ENCODE results near the gene FAM171A1. TPM values are rescaled to one million over a fixed set of nuclear protein-coding genes. Genes with fewer than 3 reads are reported as not detected.
"Not testable (repeated sequence)": the region's sequence is repeated elsewhere in the genome, so short reads cannot be mapped to it uniquely, and the experiment has no call there.

Gene FAM171A1
- total RNA-seq, 1 donor = 25.0 TPM

DNA sequence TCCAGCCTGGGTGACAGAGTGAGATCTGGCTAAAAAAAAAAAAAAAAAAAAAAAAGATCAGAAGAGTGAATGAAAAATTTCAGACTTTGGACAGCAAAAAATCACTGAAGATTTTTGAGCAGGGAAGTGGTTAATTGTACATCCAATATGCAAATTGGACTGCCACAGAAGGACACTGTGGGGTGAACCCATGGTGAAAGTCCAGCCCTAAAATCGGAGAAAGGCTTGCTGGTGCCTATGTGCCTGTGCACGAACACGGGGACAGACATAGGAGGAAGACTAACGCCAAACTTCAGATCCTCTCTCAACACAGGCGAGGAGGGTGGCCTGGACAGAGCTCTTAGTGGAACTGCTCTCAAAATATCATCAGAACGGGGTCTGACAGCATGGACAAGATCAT, 65.5 kb downstream of the FAM171A1 start:
- TF ChIP-seq, protein P1, sequence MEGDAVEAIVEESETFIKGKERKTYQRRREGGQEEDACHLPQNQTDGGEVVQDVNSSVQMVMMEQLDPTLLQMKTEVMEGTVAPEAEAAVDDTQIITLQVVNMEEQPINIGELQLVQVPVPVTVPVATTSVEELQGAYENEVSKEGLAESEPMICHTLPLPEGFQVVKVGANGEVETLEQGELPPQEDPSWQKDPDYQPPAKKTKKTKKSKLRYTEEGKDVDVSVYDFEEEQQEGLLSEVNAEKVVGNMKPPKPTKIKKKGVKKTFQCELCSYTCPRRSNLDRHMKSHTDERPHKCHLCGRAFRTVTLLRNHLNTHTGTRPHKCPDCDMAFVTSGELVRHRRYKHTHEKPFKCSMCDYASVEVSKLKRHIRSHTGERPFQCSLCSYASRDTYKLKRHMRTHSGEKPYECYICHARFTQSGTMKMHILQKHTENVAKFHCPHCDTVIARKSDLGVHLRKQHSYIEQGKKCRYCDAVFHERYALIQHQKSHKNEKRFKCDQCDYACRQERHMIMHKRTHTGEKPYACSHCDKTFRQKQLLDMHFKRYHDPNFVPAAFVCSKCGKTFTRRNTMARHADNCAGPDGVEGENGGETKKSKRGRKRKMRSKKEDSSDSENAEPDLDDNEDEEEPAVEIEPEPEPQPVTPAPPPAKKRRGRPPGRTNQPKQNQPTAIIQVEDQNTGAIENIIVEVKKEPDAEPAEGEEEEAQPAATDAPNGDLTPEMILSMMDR (IDR thresholded peaks at IDR 0.05; ENCODE audit: extremely low read depth, low read depth, low read length) = no peak
- Histone ChIP-seq H3K27ac (ENCODE audit: low read depth, low read length) (no peak overlapping the region), H3K27me3 (ENCODE audit: insufficient read depth, low read length) (no peaks in the 10 kb centered on the region), H4K20me1 (ENCODE audit: insufficient read depth, low read length) (peaks cover 6% of the 10 kb centered on the region), H3K4me1 (ENCODE audit: insufficient read depth, low read length) (peaks cover 10% of the 10 kb centered on the region), H3K36me3 (ENCODE audit: insufficient read depth, low read length) (no peaks in the 10 kb centered on the region), H3K79me2 (ENCODE audit: insufficient read depth, low read length) (peaks cover 71% of the 10 kb centered on the region), H3K9me3 (ENCODE audit: low read depth, low read length) (no peaks in the 10 kb centered on the region), H3K4me2 (ENCODE audit: insufficient read depth, low read length) (no peak overlapping the region), H3K4me3 (ENCODE audit: insufficient read depth, low read length) (no peak overlapping the region), H2AFZ (ENCODE audit: low read length) (no peak overlapping the region)
- DNase-seq (ENCODE audit: insufficient read length, low spot score, missing footprints) = no peak

DNA sequence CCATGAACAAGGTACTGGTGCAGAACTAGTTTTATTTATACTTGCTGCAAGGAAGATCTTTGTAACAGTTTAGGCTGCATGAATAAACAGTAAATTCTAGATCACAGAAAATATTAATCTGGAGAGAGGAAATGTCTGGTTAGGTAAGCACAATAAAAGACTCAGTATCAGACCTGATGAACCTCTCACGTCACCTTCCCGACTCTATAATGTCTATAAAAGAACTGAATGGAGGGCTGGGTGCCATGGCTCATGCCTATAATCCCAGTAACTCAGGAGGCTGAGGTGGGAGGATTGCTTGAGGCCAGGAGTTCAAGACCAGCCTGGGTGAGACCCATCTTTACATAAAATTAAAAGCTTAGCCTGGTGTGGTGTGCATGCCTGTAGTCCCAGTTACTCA, 65.9 kb downstream of the FAM171A1 start:
- Histone ChIP-seq H3K27me3 (ENCODE audit: insufficient read depth, low read length) (no peaks in the 10 kb centered on the region), H3K9me3 (ENCODE audit: low read depth, low read length) (no peaks in the 10 kb centered on the region), H3K4me1 (ENCODE audit: insufficient read depth, low read length) (peaks cover 15% of the 10 kb centered on the region), H3K4me2 (ENCODE audit: insufficient read depth, low read length) (no peak overlapping the region), H3K79me2 (ENCODE audit: insufficient read depth, low read length) (peaks cover 69% of the 10 kb centered on the region), H3K27ac (ENCODE audit: low read depth, low read length) (no peak overlapping the region), H2AFZ (ENCODE audit: low read length) (no peak overlapping the region), H4K20me1 (ENCODE audit: insufficient read depth, low read length) (peaks cover 6% of the 10 kb centered on the region), H3K36me3 (ENCODE audit: insufficient read depth, low read length) (no peaks in the 10 kb centered on the region), H3K4me3 (ENCODE audit: insufficient read depth, low read length) (no peak overlapping the region)
- TF ChIP-seq, protein P1 (IDR thresholded peaks at IDR 0.05; ENCODE audit: extremely low read depth, low read depth, low read length) = no peak
- no peak for DNase-seq (ENCODE audit: insufficient read length, low spot score, missing footprints)

DNA sequence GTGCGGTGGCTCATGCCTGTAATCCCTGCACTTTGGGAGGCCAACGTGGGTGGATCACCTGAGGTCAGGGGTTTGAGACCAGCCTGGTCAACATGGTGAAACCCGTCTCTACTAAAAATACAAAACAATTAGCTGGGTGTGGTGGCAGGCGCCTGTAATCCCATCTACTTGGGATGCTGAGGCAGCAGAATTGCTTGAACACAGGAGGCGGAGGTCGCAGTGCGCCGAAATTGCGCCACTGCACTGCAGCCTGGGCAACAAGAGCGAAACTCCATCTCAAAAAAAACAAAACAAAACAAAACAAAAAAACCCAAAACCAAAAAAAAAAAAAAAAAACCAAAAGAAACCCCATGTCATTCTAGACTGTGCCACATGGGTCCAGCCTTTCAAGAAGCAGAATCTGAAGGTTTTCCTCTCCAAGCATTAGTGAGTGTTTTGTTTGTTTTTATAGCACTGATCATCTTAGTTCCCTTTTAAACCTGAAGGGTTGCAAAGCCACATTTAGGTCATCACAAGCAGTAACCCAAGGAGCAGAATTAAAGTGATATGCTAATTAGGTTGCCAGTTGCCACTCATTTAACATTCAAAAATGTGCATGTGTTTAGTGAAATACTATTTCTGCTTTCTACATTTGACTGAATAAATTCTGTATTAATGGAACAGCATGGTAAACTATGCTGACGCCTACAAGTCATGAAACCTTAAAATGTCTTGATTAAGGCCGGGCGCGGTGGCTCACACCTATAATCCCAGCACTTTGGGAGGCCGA, 68.7 kb downstream of the FAM171A1 start:
- not testable (repeated sequence) for H3K9me3 ChIP-seq (ENCODE audit: low read depth, low read length); H3K36me3 ChIP-seq (ENCODE audit: insufficient read depth, low read length); H3K4me3 ChIP-seq (ENCODE audit: insufficient read depth, low read length); H2AFZ ChIP-seq (ENCODE audit: low read length); H3K4me2 ChIP-seq (ENCODE audit: insufficient read depth, low read length); DNase-seq (ENCODE audit: insufficient read length, low spot score, missing footprints); H4K20me1 ChIP-seq (ENCODE audit: insufficient read depth, low read length); H3K27me3 ChIP-seq (ENCODE audit: insufficient read depth, low read length)
- Histone ChIP-seq H3K27ac (ENCODE audit: low read depth, low read length) (peak overlapping the region; percentile 19), H3K4me1 (ENCODE audit: insufficient read depth, low read length) (peaks cover 16% of the 10 kb centered on the region), H3K79me2 (ENCODE audit: insufficient read depth, low read length) (peaks cover 68% of the 10 kb centered on the region)

DNA sequence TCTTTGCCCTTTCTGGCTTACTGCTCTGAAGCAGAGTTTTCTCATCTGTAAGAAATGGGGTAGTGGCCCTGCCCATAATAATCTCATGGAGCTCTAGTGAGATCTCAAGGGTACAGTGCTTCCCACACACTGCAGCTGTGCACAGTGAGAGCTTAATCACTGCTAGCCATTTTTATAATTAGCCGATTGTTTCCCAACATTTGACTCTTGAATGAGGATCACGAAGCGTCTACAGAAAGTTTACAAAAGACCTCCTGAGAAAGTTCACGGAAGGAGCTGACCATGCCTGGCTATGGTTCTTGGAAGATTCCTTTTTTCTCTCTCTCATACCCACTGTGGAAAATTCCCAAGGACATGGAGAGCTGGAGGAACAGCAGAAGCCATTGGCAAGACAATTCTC, 70.4 kb downstream of the FAM171A1 start:
- peak overlapping the region; percentile 53 for H3K27ac ChIP-seq (ENCODE audit: low read depth, low read length)
- peaks cover 68% of the 10 kb centered on the region for H3K79me2 ChIP-seq (ENCODE audit: insufficient read depth, low read length)
- no peaks in the 10 kb centered on the region for H3K27me3 ChIP-seq (ENCODE audit: insufficient read depth, low read length)
- no peak overlapping the region for H3K4me3 ChIP-seq (ENCODE audit: insufficient read depth, low read length)
- H3K9me3 ChIP-seq (ENCODE audit: low read depth, low read length) = no peaks in the 10 kb centered on the region
- no peaks in the 10 kb centered on the region for H3K36me3 ChIP-seq (ENCODE audit: insufficient read depth, low read length)
- DNase-seq (ENCODE audit: insufficient read length, low spot score, missing footprints) = peak; percentile 57
- H4K20me1 ChIP-seq (ENCODE audit: insufficient read depth, low read length) = peaks cover 2% of the 10 kb centered on the region
- no peak overlapping the region for H2AFZ ChIP-seq (ENCODE audit: low read length)
- TF ChIP-seq, protein P1 (IDR thresholded peaks at IDR 0.05; ENCODE audit: extremely low read depth, low read depth, low read length) = no peak
- H3K4me1 ChIP-seq (ENCODE audit: insufficient read depth, low read length) = peaks cover 16% of the 10 kb centered on the region
- H3K4me2 ChIP-seq (ENCODE audit: insufficient read depth, low read length) = peak overlapping the region; percentile 4

Data from osteoblast (primary cell).